Endometrium (tissue), 2 donors: ENCODE measurements around the gene PCK1.

Source experiments
- FAIRE-seq: peaks from 2 replicates; lab custom pipeline; 2012; peaks lifted over from hg19 to GRCh38; lab: Jason Lieb, UNC
- donor health status: control.
- donor health status: control.

Gene PCK1

GRCh38 chr20:57577679-57578475 lies 17.0 kb downstream of the PCK1 start:
- FAIRE-seq, result no peak

GRCh38 chr20:57578476-57579165 lies 17.7 kb downstream of the PCK1 start:
- no peak for FAIRE-seq

- no peak for FAIRE-seq
These were observed 18.5 kb downstream of the PCK1 start for GRCh38 chr20:57579331-57579897.

GRCh38 chr20:57579898-57580447 lies 19.1 kb downstream of the PCK1 start:
- no peak for FAIRE-seq

- no peak for FAIRE-seq
These were observed 19.7 kb downstream of the PCK1 start for GRCh38 chr20:57580478-57581201.

GRCh38 chr20:57581202-57582028 lies 20.5 kb downstream of the PCK1 start:
- no peak for FAIRE-seq

GRCh38 chr20:57582029-57582378 lies 21.1 kb downstream of the PCK1 start:
- FAIRE-seq, result no peak

GRCh38 chr20:57582432-57583288 lies 21.8 kb downstream of the PCK1 start:
- FAIRE-seq, result no peak

- no peak for FAIRE-seq
These were observed 22.7 kb downstream of the PCK1 start for GRCh38 chr20:57583289-57584257.

GRCh38 chr20:57584768-57585461 lies 24.0 kb downstream of the PCK1 start:
- FAIRE-seq, result no peak

- no peak for FAIRE-seq
These were observed 24.7 kb downstream of the PCK1 start for GRCh38 chr20:57585466-57586213.

- no peak for FAIRE-seq
These were observed 25.5 kb downstream of the PCK1 start for GRCh38 chr20:57586370-57586793.

GRCh38 chr20:57586943-57587277 lies 26.0 kb downstream of the PCK1 start:
- FAIRE-seq, result no peak

GRCh38 chr20:57587278-57587988 lies 26.5 kb downstream of the PCK1 start:
- no peak for FAIRE-seq

GRCh38 chr20:57587989-57588377 lies 27.1 kb downstream of the PCK1 start:
- no peak for FAIRE-seq

- no peak for FAIRE-seq
These were observed 27.7 kb downstream of the PCK1 start for GRCh38 chr20:57588596-57588995.

- no peak for FAIRE-seq
These were observed 28.3 kb downstream of the PCK1 start for GRCh38 chr20:57589123-57589727.
